SK-N-MC (cell line): ENCODE measurements around the gene CRACR2A.

Experiments used
- EZH2 ChIP-seq: fragments of 200-600 bp; sonication (generic); IDR thresholded peaks from one replicate; pipeline ENCODE4 v1.6.1; 2017; ENCODE audit warnings: antibody characterized with exemption
- FOXP2 ChIP-seq: optimal IDR thresholded peaks from 2 replicates; pipeline ENCODE3; 2011; ENCODE audit warnings: mild to moderate bottlenecking, moderate library complexity; ENCODE audit not compliant: insufficient read depth; ENCODE audit errors: extremely low read length, control extremely low read depth
- POLR2AphosphoS5 ChIP-seq: IDR thresholded peaks from 2 replicates; pipeline ENCODE4 v1.6.1; 2012; ENCODE audit warnings: mild to moderate bottlenecking, low read depth, low read length, borderline replicate concordance

- TF ChIP-seq POLR2AphosphoS5 (no peak), EZH2 (no peak), FOXP2 (no peak)
These were observed 54.5 kb downstream of the CRACR2A start for GRCh38 chr12:3698218-3698974.
